Ammon's horn (tissue), 1 donor: ENCODE results near the gene CHD9.
"Not testable (repeated sequence)": the region's sequence is repeated elsewhere in the genome, so short reads cannot be mapped to it uniquely, and the experiment has no call there.

Experiments
- DNase-seq: peaks from one replicate; pipeline ENCODE4 v3.0.0-alpha.2; 2016; ENCODE audit warnings: low spot score

Gene CHD9

DNA sequence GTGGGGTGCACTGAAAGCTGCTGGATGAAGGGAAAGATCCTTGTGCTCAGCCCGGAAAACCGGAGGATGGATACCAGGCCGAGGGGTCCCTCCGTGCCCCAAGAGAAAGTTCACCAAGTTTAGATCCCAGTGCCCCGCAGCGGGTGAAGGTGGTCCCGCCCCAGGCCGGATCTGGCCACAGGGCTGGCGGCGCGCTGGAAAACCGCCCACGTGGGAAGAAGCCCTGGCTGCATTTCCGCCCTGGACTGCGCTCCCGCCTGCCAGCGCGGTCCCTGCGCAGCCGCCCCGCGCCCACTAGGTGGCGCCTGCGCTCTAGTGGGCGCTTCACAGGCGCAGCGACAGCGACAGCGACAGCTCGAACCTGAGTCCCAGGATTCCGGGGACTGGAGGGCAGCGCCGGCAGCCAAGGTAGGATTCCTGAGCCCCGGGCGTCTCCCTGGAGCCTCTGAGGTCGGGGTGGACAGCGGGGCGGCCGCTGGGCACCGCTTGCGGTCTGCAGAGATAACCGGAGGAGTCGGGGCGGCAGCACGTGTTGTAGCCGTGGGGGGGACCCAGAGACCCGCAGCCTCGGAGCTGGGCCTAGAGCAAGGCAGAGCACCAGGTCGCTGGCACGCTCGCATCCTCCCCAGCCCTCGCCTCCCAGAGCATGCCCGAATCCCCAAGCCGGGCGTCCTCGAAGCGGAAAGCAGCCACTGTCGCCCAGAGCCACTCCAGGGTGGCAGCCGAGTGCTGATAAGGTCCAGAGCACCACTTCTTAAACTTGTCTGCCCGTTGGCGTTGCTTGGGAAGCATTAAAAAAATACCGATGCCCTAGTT, at the start of gene CHD9:
Gene CHD9, plus strand, starts transcription at position 322 of the 816 bp plus-strand sequence. CDS start 101,099 bp downstream, outside the sequence.
- peak; percentile 90 for DNase-seq

- no peak for DNase-seq
These were observed 47.7 kb upstream of the CHD9 start for GRCh38 chr16:53007095-53007494.

DNA sequence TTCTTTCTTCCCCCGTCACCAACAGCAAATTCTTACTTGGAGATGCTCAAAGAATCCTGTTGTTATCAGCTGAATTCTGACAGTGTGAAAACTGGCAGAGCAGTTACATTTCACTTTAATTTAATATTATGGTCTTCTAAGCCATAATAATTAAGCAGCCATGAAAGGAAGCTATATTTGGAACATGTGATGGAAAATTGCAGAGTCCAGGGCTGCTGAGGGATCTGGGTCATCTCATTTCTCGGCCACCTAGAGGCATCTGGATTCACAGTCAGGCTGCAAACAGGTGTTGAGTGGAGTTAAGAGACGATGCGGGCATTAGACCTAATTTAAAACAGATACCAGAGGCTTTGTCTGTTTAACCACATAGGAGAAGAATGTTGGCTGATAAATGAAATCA, 40.5 kb upstream of the CHD9 start:
- no peak for DNase-seq

GRCh38 chr16:53018834-53019416, 35.9 kb upstream of the CHD9 start:
- DNase-seq: no peak

DNA sequence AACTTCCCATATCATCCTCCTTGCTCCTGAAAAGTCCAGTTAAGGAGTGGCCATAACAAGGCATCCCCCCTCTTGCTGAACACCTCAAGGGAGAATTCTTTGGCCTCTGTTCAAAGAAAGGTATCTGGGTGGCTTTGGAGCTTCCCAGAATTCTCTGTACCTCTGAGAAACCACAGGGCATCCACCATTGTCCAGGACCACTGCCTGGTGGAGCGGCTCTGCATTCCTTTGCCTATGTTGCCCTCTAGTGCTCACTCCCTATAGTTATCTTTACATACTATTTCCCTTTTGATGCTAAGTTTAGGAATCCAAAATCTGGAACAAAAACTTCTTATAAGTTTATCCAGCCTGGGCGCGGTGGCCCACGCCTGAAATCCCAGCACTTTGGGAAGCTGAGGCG, 32.4 kb upstream of the CHD9 start:
- DNase-seq: peak; percentile 80

- no peak for DNase-seq
These were observed 30.7 kb upstream of the CHD9 start for GRCh38 chr16:53024045-53024444.

- DNase-seq: no peak
These were observed 24.8 kb upstream of the CHD9 start for GRCh38 chr16:53029971-53030370.

GRCh38 chr16:53031323-53031942, 23.4 kb upstream of the CHD9 start:
- DNase-seq: no peak

- DNase-seq: no peak
These were observed 20.5 kb upstream of the CHD9 start for GRCh38 chr16:53034306-53034705.

- no peak for DNase-seq
These were observed 19.4 kb upstream of the CHD9 start for GRCh38 chr16:53035176-53035942.

- DNase-seq: no peak
These were observed 18.7 kb upstream of the CHD9 start for GRCh38 chr16:53036066-53036465.

DNA sequence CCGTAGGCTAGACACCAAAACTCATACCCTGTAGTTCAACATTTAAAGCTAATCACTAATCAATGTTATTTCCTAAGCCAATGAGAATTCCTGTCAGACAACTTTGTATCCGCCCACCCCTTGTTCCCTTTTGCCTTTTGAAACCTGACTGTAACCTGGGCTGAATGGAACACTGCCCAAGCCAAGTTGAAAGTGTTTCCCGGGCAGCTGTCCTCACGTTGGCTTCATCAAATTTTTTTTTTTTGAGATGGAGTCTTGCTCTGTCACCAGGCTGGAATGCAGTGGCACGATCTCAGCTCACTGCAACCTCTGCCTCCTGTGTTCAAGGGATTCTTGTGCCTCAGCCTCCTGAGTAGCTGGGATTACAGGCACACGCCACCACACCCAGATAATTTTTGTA, 18.1 kb upstream of the CHD9 start:
- DNase-seq: not testable (repeated sequence)

DNA sequence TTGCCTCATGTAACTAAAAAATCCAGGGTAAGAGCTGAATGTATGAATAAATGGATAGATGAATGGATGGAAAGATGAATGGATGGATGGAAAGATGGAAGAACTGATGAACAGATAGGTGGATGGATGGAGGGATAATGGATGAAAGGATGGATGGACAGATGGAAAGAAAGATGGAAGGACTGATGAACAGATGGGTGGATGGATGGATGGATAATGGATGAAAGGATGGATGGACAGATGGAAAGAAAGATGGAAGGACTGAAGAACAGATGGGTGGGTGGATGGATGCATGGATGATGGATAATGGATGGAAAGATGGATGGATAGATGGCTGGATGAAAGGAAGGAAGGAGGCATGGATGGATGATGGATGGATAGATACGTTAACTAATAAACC, 14.0 kb upstream of the CHD9 start:
- no peak for DNase-seq

GRCh38 chr16:53041320-53042051, 13.3 kb upstream of the CHD9 start:
- peak; percentile 36 for DNase-seq

DNA sequence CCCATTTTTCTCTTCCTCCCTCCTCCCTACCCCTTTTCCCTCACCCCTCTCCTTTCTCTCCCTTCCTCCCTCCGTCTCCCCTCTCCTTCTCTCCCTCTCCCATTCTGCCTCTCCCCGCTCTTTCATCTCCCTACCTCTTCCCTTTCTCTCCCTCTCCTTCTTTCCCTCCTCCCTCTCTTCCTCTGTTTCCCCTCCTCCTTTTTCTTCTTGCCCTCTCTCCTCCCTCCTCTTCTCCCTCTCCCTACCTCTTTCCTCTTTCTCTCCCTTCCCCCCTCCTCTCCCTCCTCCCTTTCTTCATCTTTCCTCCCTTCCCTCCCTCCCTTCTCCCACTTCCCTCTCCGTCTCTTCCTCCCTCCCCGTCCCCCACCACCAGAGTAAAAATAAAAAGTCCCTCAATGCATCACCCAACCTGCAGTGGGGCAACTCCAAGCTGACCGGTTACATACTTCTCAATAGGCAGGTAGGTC, 12.5 kb upstream of the CHD9 start:
- no peak for DNase-seq

DNA sequence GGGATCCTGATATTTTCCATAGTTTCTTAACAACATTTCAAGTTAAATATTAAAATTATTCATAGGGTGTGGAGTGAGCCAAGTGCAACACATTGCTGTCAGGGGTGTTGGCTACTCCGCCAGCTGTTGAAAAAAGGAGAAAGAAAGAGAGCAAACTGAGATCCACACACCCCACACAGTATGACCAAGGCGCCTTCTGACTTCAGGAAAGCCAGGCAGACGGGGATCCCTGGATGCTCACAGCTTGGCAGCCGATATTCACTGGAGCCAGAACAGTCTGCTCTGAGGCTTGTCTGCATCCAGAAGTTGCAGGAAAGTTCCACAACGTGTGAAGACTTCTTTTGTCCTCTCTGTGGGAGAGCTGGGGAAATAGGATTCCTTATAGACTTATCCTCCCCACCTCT, 11.4 kb upstream of the CHD9 start:
- DNase-seq: no peak

DNA sequence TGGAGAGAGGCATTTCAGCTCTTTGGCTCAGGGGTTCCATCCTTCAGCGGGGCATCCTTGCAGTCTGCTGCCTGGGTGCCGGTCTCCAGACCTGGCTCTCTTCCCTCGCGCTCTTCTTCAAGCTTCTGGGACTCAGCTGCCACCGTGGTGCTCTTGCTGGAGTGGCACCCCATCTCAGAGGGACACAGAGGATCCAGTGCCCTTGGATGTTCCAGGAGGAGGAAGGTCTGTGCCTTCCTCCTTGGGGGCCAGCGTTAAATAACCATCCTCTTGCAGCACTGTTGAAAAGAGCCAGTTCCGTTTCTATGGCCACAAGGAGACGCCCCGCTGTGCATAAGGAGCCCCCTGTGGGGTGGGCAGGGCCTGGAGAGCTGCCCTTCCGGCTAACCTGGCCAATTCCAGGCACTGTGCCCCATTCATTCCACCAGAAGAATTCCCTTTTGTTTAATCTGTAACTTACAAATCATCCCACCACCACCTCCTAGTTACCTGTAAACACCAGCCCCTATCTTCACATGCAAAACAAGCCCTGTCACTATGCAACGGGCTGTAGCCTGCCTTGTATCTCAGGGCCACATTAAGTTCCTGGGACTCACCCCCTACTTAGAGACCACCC, 10.7 kb upstream of the CHD9 start:
- DNase-seq: no peak

GRCh38 chr16:53045341-53046220, 9.2 kb upstream of the CHD9 start:
- no peak for DNase-seq

- not testable (repeated sequence) for DNase-seq
These were observed 7.3 kb upstream of the CHD9 start for GRCh38 chr16:53047515-53047914.
